ENCODE measurements around the gene NOC2L.

The NOC2L gene

GRCh38 chr1:916173-917075 is 42.6 kb downstream of the NOC2L start:
- no peak for DNase-seq (ENCODE audit: low spot score)

GRCh38 chr1:915295-916172 is 43.5 kb downstream of the NOC2L start:
- DNase-seq (ENCODE audit: low spot score) = no peak

DNA sequence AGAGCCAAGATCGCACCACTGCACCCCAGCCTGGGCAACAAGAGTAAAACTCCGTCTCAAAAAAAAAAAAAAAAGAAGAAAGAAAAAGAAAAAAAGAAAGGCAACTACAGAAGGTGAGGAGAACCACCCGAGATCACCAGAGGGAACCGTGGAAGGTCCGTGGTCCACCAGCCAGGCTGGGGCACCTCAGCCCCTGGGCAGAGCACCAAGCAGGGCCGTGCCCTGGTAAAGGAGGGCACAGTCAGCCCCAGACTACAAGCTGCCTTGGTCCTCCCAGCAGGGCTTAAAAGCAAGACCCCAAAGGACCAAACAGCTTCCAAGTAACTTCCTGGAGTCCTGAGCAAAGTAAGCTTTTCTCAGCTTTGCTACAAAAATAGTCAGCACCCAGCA is 44.2 kb downstream of the NOC2L start:
- no peak for DNase-seq (ENCODE audit: low spot score)

- DNase-seq (ENCODE audit: low spot score) = no peak
These were observed 44.7 kb downstream of the NOC2L start for GRCh38 chr1:914131-914890.

DNA sequence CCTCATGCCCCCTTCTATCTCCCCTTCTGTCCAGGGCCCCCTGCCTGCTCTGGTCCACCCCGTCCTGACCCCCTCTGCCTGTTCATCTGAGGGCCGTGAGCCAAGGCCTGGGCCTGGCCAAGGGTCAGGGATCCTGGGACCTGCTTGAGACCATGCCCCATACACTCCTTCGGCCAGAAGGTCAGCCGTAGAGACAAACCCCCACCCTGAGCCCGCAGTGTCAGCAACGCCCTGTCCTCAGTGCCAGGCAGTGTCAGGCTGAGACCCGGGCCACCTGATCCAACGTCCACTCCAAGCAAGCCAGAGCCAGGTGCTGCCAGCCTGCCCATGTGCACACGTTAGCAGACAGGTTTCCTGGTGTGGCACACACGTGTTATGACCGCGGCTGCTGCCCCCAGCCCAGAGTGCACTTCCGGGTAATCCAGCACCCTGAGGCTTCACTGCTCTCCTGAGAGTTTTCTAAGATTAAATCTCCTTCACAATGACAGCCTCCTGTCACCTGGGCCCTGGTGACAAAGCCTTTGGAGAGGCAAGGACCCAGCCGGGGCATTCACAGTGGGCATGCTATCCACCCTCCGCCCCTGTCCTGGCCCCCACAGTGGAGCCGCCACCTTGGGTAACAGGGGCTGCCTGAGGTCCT is 45.4 kb downstream of the NOC2L start:
- no peak for DNase-seq (ENCODE audit: low spot score)

GRCh38 chr1:912740-913301 is 46.2 kb downstream of the NOC2L start:
- DNase-seq (ENCODE audit: low spot score) = no peak

DNA sequence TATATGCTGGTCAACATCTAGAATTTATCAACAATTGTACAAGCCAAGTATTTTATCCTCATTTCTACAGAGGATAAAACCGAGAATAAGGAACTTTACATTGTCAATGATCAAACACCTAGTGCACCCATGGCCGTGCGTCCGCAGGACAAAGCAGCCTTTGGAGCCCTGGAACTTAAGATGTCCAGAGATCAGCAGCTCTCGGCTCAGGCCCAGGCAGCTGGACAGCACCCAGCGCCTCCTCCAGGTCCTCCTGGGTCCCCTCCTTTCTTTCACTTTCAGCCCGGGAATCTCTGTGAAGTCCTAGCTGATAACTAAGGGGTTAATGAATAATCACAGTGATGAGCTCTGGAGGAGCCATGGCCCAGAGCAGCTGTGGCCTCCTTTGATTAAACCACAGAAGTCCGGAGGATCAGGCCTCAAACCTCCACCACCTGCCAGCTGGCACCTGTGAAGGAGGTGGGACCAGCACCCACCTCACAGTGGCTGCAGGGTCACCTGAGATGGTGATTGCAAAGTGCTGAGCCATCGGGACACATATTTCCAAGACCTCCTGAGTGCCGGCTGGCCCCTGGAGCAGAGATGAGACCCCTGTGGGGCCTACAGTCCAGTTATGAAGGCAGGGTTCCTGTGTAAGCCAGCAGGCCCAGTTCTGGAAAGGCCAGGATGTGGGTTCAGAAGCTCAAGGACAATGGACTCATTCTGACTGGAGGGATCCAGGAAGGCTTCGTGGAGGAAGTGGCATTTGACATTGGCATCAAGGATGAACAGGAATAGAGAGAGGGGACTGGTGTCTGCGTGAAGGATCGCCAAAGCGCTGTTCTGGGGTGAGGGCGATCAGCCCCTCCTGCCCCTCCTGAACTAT is 46.9 kb downstream of the NOC2L start:
- no peak for DNase-seq (ENCODE audit: low spot score)

DNA sequence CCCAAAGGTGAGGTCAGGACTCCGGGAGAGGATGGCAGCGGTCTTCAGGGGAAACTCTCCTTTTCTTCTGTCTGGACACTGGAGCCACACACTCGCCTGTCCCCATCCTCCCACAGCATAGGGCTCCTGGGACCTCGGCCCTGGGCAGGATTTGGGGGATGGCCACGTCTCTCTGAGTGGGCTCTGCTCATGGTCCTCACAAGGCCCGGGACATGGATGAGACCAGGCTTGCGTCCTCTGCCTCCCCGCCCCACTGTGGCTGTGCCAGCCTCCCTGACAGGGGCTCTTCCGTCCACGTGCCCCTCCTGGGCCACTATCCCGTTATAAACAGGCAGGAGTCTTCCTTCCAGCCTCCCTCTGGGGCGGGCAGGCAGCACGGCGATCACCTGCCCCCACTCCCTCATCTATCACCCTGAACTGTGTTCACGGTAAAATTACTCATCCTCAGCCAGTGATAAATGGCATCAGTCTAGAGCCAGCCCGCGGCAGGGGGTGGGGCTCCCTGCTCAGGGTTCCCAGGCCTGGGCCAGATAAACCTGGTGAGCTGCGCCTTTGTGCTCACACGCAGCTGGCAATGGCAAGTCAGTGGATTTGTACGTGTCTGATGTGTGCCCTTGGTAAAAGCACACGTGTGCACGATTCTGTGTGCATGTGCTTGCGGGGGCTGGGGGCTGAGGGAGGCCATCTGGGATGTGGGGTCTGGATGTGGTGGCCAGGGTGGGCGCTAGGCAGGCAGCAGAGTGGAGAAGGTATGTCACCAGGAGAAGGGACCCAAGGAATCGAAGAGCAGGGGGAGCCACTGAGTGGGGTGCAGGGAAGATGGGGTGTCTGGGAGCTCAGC is 48.0 kb downstream of the NOC2L start:
- no peak for DNase-seq (ENCODE audit: low spot score)

DNA sequence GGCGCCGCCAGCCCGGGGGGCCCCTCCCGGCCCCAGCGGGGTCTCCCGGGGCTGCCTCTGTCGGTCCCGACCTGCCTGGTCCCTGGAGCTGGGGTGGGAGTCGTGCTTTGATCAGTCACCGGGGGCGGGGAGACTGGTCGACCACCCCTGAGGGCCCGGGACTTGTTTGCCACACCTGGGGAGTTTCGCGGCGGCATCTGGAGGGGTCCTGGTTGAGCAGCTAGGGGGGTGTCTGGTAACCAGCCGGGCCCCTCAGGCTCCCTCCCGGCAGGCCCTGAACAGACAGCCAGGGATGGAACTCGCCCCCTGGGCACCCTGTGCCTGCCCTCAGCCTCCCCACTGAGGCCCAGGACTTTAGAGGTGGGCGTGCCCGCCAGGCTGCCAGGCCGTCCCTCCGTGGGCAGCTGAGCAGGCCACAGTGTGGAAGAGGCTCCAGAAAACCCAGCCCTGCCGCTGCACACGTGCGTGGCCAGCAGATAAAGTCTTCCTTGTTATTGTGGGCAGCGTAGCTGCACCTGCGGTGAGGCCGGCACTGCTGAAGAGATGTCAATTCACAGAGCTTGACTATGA is 48.7 kb downstream of the NOC2L start:
- no peak for DNase-seq (ENCODE audit: low spot score)

GRCh38 chr1:909861-910310 is 49.2 kb downstream of the NOC2L start:
- no peak for DNase-seq (ENCODE audit: low spot score)

DNA sequence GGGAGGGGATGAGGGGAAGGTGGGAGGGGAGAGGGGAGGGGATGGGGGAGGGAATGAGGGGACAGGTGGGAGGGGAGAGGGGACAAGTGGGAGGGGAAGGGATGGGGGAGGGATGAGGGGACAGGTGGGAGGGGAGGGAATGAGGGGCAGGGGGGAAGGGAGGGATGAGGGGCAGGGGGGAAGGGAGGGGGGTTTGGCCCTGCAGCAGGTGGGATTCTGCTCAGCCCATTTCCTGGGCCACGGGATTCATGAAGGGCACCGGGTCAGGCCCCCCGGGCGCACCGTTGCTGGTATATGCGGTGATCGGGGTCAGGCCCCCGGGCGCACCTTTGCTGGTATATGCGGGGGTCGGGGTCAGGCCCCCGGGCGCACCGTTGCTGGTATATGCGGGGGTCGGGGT is 50.4 kb downstream of the NOC2L start:
- no peak for DNase-seq (ENCODE audit: low spot score)

DNA sequence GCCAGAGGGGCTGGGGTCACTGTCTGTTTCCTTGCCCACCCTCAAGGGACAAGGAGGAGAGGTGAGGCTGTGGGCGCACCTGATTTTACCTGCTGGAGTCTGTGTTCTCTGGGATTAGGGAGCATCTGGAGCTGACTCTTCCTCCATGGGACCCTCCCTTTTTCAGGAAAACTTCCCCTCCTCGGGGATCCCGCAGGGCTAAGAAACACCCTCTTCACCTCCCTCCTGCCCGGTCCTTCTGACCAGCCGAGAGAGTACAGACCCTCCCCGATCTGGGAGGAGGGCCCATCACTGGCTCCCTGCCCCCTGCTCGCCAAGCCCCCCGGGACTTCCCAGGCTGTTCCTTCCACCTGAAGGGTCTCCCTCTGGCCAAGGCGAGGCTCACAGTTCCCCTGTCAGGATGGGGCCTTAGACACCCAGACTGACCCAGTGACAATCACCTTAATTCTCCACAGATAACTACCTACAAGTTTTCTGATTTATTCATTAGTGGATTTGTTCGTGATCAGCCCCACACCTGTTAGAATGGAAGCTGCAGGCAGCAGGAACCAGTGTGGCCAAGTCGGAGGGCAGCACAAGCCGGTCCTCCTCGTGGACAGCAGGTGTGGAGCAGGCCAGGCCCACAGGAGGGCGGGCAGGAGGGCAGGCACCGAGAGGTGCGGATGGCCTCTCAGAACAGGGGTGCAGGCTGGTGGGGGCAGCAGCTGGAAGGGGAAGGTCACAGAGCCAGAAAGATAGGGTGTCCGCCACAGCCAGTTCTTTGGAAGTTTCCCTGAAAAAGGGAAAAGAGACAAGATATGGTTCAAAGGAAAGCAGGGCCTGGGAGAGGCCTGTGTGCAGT is 51.2 kb downstream of the NOC2L start:
- DNase-seq (ENCODE audit: low spot score) = no peak

DNA sequence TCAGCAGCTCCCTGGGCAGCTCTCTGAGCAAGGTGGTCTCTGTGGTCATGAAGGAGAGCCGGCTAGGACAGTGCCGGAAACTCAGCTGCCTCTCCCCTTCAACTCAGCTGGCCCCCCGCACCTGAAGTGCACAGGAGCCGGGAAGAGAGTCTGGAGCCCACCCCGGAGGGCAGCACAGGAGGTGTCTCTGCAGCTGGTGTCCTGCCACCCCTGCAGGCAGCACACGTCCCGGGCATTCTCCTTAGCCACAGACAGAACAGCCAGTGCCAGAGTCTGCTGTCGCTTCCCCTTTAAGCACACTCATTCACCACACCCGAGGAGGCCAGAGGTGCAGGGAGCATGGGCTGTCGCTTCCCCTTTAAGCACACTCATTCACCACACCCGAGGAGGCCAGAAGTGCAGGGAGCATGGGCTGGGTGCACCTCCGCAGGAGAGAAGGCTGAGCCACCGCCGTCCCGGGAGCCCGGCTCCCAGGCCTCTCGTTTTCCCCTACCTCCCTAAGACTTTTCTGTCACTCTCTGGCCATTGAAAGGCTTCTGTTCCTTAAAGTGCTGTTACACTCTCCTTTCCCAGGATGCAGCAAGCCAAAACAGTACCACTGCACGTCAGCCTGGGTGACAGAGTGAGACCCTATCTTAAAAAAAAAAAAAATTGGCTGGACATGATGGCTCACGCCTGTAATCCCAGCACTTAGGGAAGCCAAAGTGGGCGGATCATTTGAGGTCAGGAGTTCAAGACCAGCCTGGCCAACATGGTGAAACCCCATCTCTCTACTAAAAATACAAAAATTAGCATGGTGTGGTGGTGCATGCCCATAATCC is 52.2 kb downstream of the NOC2L start:
- no peak for DNase-seq (ENCODE audit: low spot score)

GRCh38 chr1:905811-906599 is 53.1 kb downstream of the NOC2L start:
- DNase-seq (ENCODE audit: low spot score) = no peak

DNA sequence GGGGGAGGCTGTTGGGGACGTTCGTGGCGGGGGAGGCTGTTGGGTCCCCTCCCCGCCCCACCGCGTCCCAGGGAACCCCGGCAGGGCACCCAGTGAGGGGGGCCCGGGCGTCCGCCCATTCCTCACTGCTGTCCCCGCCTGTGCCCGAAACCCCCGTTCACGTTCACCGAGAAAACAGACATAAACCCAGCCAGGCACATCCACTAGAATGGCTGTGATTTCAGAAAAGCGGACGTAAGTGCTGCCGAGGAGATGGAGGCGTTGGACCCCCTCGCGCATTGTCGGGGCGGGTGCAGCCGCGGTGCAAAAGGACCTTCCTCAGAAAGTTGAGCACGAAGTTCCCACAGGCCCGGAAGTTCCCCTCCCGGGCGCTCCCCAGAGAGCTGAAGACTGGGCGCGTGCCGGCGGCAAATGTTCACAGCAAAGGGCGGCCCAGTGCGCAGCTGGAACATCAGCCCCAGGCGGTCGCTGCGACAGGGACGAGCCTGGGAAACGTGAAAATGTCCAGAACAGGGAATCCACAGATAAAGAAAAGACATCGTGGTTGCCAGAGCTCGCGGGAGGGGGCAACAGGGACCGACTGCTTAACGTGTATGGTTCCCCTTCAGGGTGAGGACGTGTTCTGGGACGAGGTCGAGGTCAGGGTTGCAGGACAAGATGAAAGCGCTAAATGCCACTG is 53.8 kb downstream of the NOC2L start:
- DNase-seq (ENCODE audit: low spot score) = no peak
